Prostate gland (tissue), 2 donors: ENCODE results near the gene ZNF532.
A peak's percentile ranks its signal among the peaks of the same experiment; 100 is the strongest.

ENCODE experiments used
- POLR2A ChIP-seq: fragments of 450-650 bp; IDR thresholded peaks from one replicate; pipeline ENCODE4 v1.6.1; 2016; ENCODE audit warnings: antibody characterized with exemption, mild to moderate bottlenecking
- POLR2AphosphoS5 ChIP-seq: sonication (generic); formaldehyde crosslinking; IDR thresholded peaks from one replicate; pipeline ENCODE4 v1.6.1; 2017; ENCODE audit warnings: antibody characterized with exemption
- TF ChIP-seq, protein P1 (sequence below), 4 experiments: fragments of 200-600 bp in 2 of 4; fragments of 450-650 bp in 2 of 4; sonication (generic) in 2 of 4; IDR thresholded peaks; 1 replicate in 3 of 4; 2 replicates in 1 of 4; pipeline ENCODE4 v1.5.1; 2016 to 2019; ENCODE audit warnings: antibody characterized with exemption in 4 of 4, mild to moderate bottlenecking in 2 of 4, moderate library complexity in 2 of 4

DNA sequence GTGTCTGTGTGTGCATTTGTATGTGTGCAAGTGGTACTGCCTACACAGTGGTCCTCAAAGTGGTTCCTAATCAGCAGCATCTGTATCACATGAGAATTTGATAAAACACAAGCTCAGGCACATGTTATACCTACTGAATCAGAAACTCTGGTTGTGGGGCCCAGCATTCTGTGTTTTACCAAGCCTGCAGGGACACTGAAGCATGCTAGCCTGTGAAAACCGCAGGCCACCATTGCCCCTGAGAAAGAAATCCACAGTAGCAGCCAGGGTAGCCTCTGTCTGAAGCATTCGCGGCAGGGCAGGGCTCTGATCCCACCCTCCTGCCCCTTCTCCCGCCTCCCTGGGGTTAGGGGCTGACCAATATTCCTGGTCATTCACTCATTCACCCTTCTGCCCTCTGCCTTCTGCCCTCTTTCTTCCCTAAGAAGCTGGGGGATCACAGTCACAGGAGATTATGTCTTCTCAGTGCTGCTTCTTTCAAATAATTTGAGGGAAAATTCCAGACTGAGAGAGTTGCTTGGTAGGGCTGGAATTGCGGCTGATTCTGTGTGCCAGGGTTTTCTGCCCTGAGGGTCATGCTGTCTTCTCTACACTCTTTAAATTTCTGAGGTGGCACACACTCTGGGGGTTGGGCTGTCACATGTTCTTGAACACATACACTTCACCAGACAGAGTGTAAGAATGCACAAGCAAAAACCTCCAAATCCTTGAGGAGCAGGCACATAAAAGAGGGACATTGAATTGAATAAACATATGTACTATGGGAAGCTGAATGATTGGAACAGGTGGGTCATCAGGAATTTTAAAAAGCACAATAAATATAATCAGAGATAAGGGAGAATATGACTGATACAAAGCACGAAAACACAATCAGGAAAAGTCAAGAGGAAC is 148.4 kb downstream of the ZNF532 start:
- TF ChIP-seq, protein P1, sequence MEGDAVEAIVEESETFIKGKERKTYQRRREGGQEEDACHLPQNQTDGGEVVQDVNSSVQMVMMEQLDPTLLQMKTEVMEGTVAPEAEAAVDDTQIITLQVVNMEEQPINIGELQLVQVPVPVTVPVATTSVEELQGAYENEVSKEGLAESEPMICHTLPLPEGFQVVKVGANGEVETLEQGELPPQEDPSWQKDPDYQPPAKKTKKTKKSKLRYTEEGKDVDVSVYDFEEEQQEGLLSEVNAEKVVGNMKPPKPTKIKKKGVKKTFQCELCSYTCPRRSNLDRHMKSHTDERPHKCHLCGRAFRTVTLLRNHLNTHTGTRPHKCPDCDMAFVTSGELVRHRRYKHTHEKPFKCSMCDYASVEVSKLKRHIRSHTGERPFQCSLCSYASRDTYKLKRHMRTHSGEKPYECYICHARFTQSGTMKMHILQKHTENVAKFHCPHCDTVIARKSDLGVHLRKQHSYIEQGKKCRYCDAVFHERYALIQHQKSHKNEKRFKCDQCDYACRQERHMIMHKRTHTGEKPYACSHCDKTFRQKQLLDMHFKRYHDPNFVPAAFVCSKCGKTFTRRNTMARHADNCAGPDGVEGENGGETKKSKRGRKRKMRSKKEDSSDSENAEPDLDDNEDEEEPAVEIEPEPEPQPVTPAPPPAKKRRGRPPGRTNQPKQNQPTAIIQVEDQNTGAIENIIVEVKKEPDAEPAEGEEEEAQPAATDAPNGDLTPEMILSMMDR (IDR thresholded peaks at IDR 0.05), result no peak
- no peak for TF ChIP-seq POLR2A
- TF ChIP-seq POLR2AphosphoS5, result peak; percentile 35
